ES-I3 (cell line): ENCODE results near the gene ASB13.
"Not testable (repeated sequence)": the region's sequence is repeated elsewhere in the genome, so short reads cannot be mapped to it uniquely, and the experiment has no call there.

ENCODE experiments used
- H3K36me3 ChIP-seq: 2 replicates; pipeline ENCODE4 v1.6.1; 2013; ENCODE audit warnings: mild to moderate bottlenecking, low read length, control low read depth, moderate library complexity; ENCODE audit not compliant: insufficient read depth
- H3K4me1 ChIP-seq: 2 replicates; pipeline ENCODE4 v1.6.1; 2013; ENCODE audit warnings: mild to moderate bottlenecking, control low read depth, low read length; ENCODE audit not compliant: insufficient read depth
- H3K9ac ChIP-seq: 2 replicates; pipeline ENCODE4 v1.6.1; 2013; ENCODE audit warnings: low read depth, mild to moderate bottlenecking, low read length, moderate library complexity
- H3K9me3 ChIP-seq: 2 replicates; pipeline ENCODE4 v1.6.1; 2013; ENCODE audit warnings: mild to moderate bottlenecking, low read length, moderate library complexity; ENCODE audit not compliant: control insufficient read depth, insufficient read depth

The ASB13 gene

GRCh38 chr10:5630112-5630436, 36.3 kb downstream of the ASB13 start:
- H3K4me1 ChIP-seq: peaks cover 14% of the 10 kb centered on the region
- no peak overlapping the region for H3K9ac ChIP-seq
- no peaks in the 10 kb centered on the region for H3K36me3 ChIP-seq
- no peaks in the 10 kb centered on the region for H3K9me3 ChIP-seq

- no peaks in the 10 kb centered on the region for H3K9me3 ChIP-seq
- H3K9ac ChIP-seq: no peak overlapping the region
- no peaks in the 10 kb centered on the region for H3K36me3 ChIP-seq
- peaks cover 14% of the 10 kb centered on the region for H3K4me1 ChIP-seq
Observed at GRCh38 chr10:5629303-5630111, 36.9 kb downstream of the ASB13 start.

- H3K36me3 ChIP-seq: no peaks in the 10 kb centered on the region
- no peaks in the 10 kb centered on the region for H3K9me3 ChIP-seq
- peaks cover 14% of the 10 kb centered on the region for H3K4me1 ChIP-seq
- H3K9ac ChIP-seq: no peak overlapping the region
Observed at GRCh38 chr10:5628451-5629302, 37.7 kb downstream of the ASB13 start.

- Histone ChIP-seq H3K9ac (no peak overlapping the region), H3K36me3 (no peaks in the 10 kb centered on the region), H3K9me3 (no peaks in the 10 kb centered on the region), H3K4me1 (peaks cover 12% of the 10 kb centered on the region)
Observed at GRCh38 chr10:5627486-5628044, 38.8 kb downstream of the ASB13 start.

- Histone ChIP-seq H3K36me3 (no peaks in the 10 kb centered on the region), H3K9me3 (no peaks in the 10 kb centered on the region), H3K4me1 (peaks cover 7% of the 10 kb centered on the region), H3K9ac (no peak overlapping the region)
Observed at GRCh38 chr10:5625992-5626777, 40.2 kb downstream of the ASB13 start.

GRCh38 chr10:5624701-5625100, 41.7 kb downstream of the ASB13 start:
- Histone ChIP-seq H3K4me1 (peaks cover 7% of the 10 kb centered on the region), H3K9me3 (no peaks in the 10 kb centered on the region), H3K36me3 (no peaks in the 10 kb centered on the region), H3K9ac (no peak overlapping the region)

GRCh38 chr10:5623081-5623748, 43.2 kb downstream of the ASB13 start:
- Histone ChIP-seq H3K36me3 (no peaks in the 10 kb centered on the region), H3K4me1 (peaks cover 3% of the 10 kb centered on the region), H3K9me3 (no peaks in the 10 kb centered on the region), H3K9ac (no peak overlapping the region)

GRCh38 chr10:5622186-5622960, 44.0 kb downstream of the ASB13 start:
- H3K9me3 ChIP-seq: no peaks in the 10 kb centered on the region
- no peaks in the 10 kb centered on the region; the same call in 1 of the 2 replicates for H3K4me1 ChIP-seq
- H3K36me3 ChIP-seq: no peaks in the 10 kb centered on the region
- no peak overlapping the region for H3K9ac ChIP-seq

GRCh38 chr10:5621371-5621770, 45.0 kb downstream of the ASB13 start:
- not testable (repeated sequence) for H3K9me3 ChIP-seq, H3K9ac ChIP-seq, H3K4me1 ChIP-seq, H3K36me3 ChIP-seq

- Histone ChIP-seq H3K9me3 (no peaks in the 10 kb centered on the region), H3K4me1 (no peaks in the 10 kb centered on the region; the same call in 1 of the 2 replicates), H3K9ac (no peak overlapping the region), H3K36me3 (no peaks in the 10 kb centered on the region)
Observed at GRCh38 chr10:5620966-5621365, 45.4 kb downstream of the ASB13 start.

- no peaks in the 10 kb centered on the region for H3K36me3 ChIP-seq
- H3K4me1 ChIP-seq: no peaks in the 10 kb centered on the region; the same call in 1 of the 2 replicates
- no peak overlapping the region for H3K9ac ChIP-seq
- H3K9me3 ChIP-seq: no peaks in the 10 kb centered on the region
Observed at GRCh38 chr10:5620223-5620721, 46.1 kb downstream of the ASB13 start.

- no peaks in the 10 kb centered on the region; the same call in 1 of the 2 replicates for H3K4me1 ChIP-seq
- no peak overlapping the region for H3K9ac ChIP-seq
- no peaks in the 10 kb centered on the region for H3K9me3 ChIP-seq
- H3K36me3 ChIP-seq: no peaks in the 10 kb centered on the region
Observed at GRCh38 chr10:5619362-5620211, 46.8 kb downstream of the ASB13 start.
